Neutrophil (primary cell): ENCODE results near the gene VPS18.

ENCODE experiments used
- H3K27ac ChIP-seq: fragments of 200-600 bp; sonication (generic); 2 replicates; pipeline ENCODE4 v1.5.1; 2016; ENCODE audit warnings: mild to moderate bottlenecking, moderate library complexity
- H3K27me3 ChIP-seq: fragments of 200-600 bp; sonication (generic); 2 replicates; pipeline ENCODE4 v1.6.0; 2016; ENCODE audit warnings: mild to moderate bottlenecking
- H3K36me3 ChIP-seq: fragments of 200-600 bp; sonication (generic); 2 replicates; pipeline ENCODE4 v1.5.1; 2017
- H3K4me1 ChIP-seq, 2 experiments: fragments of 200-600 bp in 1 of 2; sonication (generic) in 1 of 2; 1 replicate in 1 of 2; 2 replicates in 1 of 2; pipeline versions ENCODE4 v1.5.1 to v1.6.1; 2013 to 2016; ENCODE audit warnings: low read depth in 1 of 2, low read length in 1 of 2, mild to moderate bottlenecking in 1 of 2, moderate library complexity in 1 of 2; ENCODE audit not compliant: control insufficient read depth in 1 of 2, insufficient read depth in 1 of 2
- H3K4me3 ChIP-seq, 2 experiments: fragments of 200-600 bp in 1 of 2; sonication (generic) in 1 of 2; 1 replicate in 1 of 2; 2 replicates in 1 of 2; pipeline ENCODE4 v1.5.1; 2013 to 2016; ENCODE audit warnings: low read depth in 1 of 2, low read length in 1 of 2, mild to moderate bottlenecking in 1 of 2, moderate library complexity in 1 of 2
- H3K9me3 ChIP-seq: fragments of 200-600 bp; sonication (generic); 2 replicates; pipeline ENCODE4 v1.5.1; 2016
- CTCF ChIP-seq: fragments of 200-600 bp; sonication (generic); IDR thresholded peaks from 2 replicates; pipeline ENCODE4 v1.5.1; 2016; ENCODE audit warnings: antibody characterized with exemption

The VPS18 gene

GRCh38 chr15:40922608-40923005 is 28.4 kb downstream of the VPS18 start:
- no peak overlapping the region for H3K27ac ChIP-seq
- no peak overlapping the region for H3K4me3 ChIP-seq
- H3K36me3 ChIP-seq: no peaks in the 10 kb centered on the region
- no peaks in the 10 kb centered on the region for H3K9me3 ChIP-seq
- peaks cover 62% of the 10 kb centered on the region for H3K27me3 ChIP-seq
- peaks cover 13 to 17% of the 10 kb centered on the region in 2 experiments for H3K4me1 ChIP-seq
- no peak for TF ChIP-seq CTCF

DNA sequence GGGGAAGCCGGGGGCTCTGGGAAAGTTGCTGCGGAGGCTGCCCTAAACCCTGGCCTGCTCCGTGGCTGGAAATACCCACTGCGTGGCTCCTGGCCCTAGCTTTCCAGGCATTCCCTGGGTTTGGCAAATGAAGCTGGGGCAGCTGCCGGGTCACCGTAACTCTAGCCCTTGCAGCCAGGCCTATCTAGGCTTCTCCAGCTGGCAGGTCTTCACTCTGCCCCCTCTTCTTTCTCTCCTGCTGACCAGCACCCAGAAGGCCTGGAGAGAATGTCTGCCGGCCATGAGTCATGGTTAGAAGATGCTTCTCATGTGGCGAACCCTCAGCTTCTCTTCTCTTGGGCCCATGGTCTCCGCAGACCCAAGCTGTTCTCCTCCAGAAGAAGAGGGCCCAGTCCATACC is 29.3 kb downstream of the VPS18 start:
- no peak overlapping the region for H3K27ac ChIP-seq
- H3K27me3 ChIP-seq: peaks cover 71% of the 10 kb centered on the region
- no peak for TF ChIP-seq CTCF

DNA sequence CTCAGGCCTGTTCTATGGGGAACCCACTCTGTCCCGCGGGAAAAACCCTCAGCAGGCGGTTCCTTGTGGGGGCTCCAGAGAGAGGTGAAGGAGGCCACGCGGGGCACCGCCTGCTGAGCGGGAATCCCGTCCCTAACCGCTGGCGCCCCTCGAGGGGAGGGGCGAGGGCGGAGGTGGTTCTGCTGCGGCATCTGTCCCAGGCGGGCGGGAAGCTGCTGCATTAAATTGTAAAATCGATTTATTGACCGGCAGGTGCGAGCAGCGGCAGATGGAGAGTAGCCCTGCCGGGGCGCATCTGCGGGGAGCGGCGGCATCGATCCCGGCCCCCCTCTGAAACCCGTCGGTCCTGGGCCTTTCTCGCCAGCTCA is 31.2 kb downstream of the VPS18 start:
- H3K36me3 ChIP-seq: no peaks in the 10 kb centered on the region
- peaks cover 34 to 45% of the 10 kb centered on the region in 2 experiments for H3K4me1 ChIP-seq
- no peak for TF ChIP-seq CTCF
- no peak overlapping the region for H3K4me3 ChIP-seq
- no peaks in the 10 kb centered on the region for H3K9me3 ChIP-seq
- peaks cover 90% of the 10 kb centered on the region for H3K27me3 ChIP-seq
- no peak overlapping the region for H3K27ac ChIP-seq

More for the DNA sequence above, 29.3 kb downstream of the VPS18 start:
- no peaks in the 10 kb centered on the region for H3K36me3 ChIP-seq
- no peak overlapping the region for H3K4me3 ChIP-seq
- no peaks in the 10 kb centered on the region for H3K9me3 ChIP-seq
- H3K4me1 ChIP-seq: peaks cover 15 to 26% of the 10 kb centered on the region in 2 experiments

DNA sequence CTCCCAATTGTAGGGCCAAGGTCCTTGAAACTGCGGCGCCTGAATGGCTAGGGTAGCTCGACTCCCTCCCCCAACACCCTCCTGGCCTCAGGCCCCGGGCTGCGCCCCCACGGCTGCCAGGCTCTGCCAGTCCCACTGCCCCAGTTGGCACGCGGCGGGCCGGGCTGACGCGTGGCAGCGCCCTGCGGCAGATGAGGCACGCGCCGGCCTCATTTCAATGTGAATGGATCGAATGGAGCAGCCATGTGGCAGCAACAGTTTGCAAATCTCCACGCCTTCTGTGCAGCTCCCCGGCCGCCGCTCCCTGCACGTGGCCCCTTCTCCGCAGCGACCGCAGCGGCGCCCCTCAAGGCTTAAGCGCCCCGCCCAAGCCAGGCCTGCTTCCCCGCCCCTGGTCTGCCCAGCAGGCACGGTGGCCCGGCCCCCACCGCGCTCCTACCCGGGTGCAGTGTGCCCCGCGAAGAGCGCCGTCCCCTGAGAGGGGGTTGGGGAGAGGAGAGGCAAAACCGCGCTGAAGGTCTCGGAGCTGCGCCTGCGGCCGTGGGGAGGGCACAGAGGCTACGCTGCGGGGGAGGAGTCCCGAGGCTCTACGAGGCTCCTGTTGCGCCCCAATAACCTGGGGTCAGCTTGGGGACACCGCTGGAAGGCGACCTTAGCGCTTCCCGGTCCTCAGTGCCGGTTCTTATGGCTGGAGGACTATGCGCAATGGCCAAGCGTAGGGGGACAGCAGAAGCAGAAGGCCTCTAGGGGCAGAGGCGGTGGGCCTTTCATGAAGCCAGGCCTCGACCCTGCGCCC is 31.8 kb downstream of the VPS18 start:
- no peak overlapping the region for H3K4me3 ChIP-seq
- no peaks in the 10 kb centered on the region for H3K36me3 ChIP-seq
- H3K27me3 ChIP-seq: peaks cover 96% of the 10 kb centered on the region
- TF ChIP-seq CTCF: no peak
- H3K27ac ChIP-seq: no peak overlapping the region
- H3K4me1 ChIP-seq: peaks cover 39 to 49% of the 10 kb centered on the region in 2 experiments
- no peaks in the 10 kb centered on the region for H3K9me3 ChIP-seq

GRCh38 chr15:40926659-40927494 is 32.6 kb downstream of the VPS18 start:
- H3K36me3 ChIP-seq: no peaks in the 10 kb centered on the region
- no peak overlapping the region for H3K4me3 ChIP-seq
- H3K27me3 ChIP-seq: peaks cover 100% of the 10 kb centered on the region
- H3K4me1 ChIP-seq: peaks cover 39 to 49% of the 10 kb centered on the region in 2 experiments
- no peak overlapping the region for H3K27ac ChIP-seq
- TF ChIP-seq CTCF: no peak
- H3K9me3 ChIP-seq: no peaks in the 10 kb centered on the region
